MM.1S (cell line): ENCODE data around the gene NFATC1.

ENCODE experiments used
- DNase-seq: peaks from one replicate; pipeline ENCODE4 v3.0.0-alpha.2; 2015
- H2AFZ ChIP-seq: fragments of 300-600 bp; sonication (generic); 2 replicates; pipeline ENCODE4 v1.6.0; 2016; ENCODE audit warnings: antibody characterized with exemption, low read length
- H3F3A ChIP-seq: fragments of 300-600 bp; sonication (generic); 2 replicates; pipeline ENCODE4 v1.6.1; 2016; ENCODE audit warnings: mild to moderate bottlenecking, antibody characterized with exemption, low read length, moderate library complexity, mixed read lengths; ENCODE audit not compliant: insufficient read depth
- H3K27ac ChIP-seq: fragments of 300-600 bp; sonication (generic); 2 replicates; pipeline ENCODE4 v1.5.1; 2016; ENCODE audit warnings: mild to moderate bottlenecking, low read length
- H3K27me3 ChIP-seq: fragments of 300-600 bp; sonication (generic); replicated peaks from 2 replicates; pipeline ENCODE4 v1.6.0; 2016; ENCODE audit warnings: low read length; ENCODE audit not compliant: insufficient read depth
- H3K36me3 ChIP-seq: fragments of 300-600 bp; sonication (generic); replicated peaks from 2 replicates; pipeline ENCODE4 v1.6.1; 2016; ENCODE audit warnings: mild to moderate bottlenecking, low read length, mixed read lengths; ENCODE audit not compliant: insufficient read depth
- H3K4me1 ChIP-seq: fragments of 300-600 bp; sonication (generic); 2 replicates; pipeline ENCODE4 v1.6.1; 2016; ENCODE audit warnings: low read length, mixed read lengths
- H3K4me2 ChIP-seq: fragments of 300-600 bp; sonication (generic); 2 replicates; pipeline ENCODE4 v1.6.0; 2016; ENCODE audit warnings: low read depth, low read length
- H3K4me3 ChIP-seq: fragments of 300-600 bp; sonication (generic); 2 replicates; pipeline ENCODE4 v1.5.1; 2016; ENCODE audit warnings: low read length, mixed read lengths
- H3K79me2 ChIP-seq: fragments of 300-600 bp; sonication (generic); 2 replicates; pipeline ENCODE4 v1.6.1; 2016; ENCODE audit warnings: mixed run types, low read length, mixed read lengths
- H3K9ac ChIP-seq: fragments of 300-600 bp; sonication (generic); 2 replicates; pipeline ENCODE4 v1.6.1; 2016; ENCODE audit warnings: low read length, mixed read lengths
- H3K9me2 ChIP-seq: fragments of 300-600 bp; sonication (generic); replicated peaks from 2 replicates; pipeline ENCODE4 v1.6.1; 2016; ENCODE audit warnings: mild to moderate bottlenecking, low read length, mixed read lengths; ENCODE audit not compliant: insufficient read depth
- H3K9me3 ChIP-seq: fragments of 300-600 bp; sonication (generic); replicated peaks from 2 replicates; pipeline ENCODE4 v1.6.1; 2016; ENCODE audit warnings: mild to moderate bottlenecking, low read length, mixed read lengths; ENCODE audit not compliant: insufficient read depth
- H4K20me1 ChIP-seq: fragments of 300-600 bp; sonication (generic); 2 replicates; pipeline ENCODE4 v1.6.1; 2016; ENCODE audit warnings: mild to moderate bottlenecking, low read length, moderate library complexity, mixed read lengths; ENCODE audit not compliant: insufficient read depth
- CTCF ChIP-seq: fragments of 300-600 bp; sonication (generic); IDR thresholded peaks from 2 replicates; pipeline ENCODE4 v1.5.1; 2016; ENCODE audit warnings: antibody characterized with exemption, low read length, mixed read lengths
- EZH2 ChIP-seq: fragments of 300-600 bp; sonication (generic); optimal IDR thresholded peaks from 2 replicates; pipeline ENCODE3; 2017; ENCODE audit warnings: low read depth, mild to moderate bottlenecking, antibody characterized with exemption, low read length, mixed read lengths
- EZH2phosphoT487 ChIP-seq: fragments of 300-600 bp; sonication (generic); IDR thresholded peaks from 2 replicates; pipeline ENCODE4 v1.6.1; 2018; ENCODE audit warnings: antibody characterized with exemption, low read length

The NFATC1 gene

GRCh38 chr18:79572093-79572780, 176.5 kb downstream of the NFATC1 start:
- H3K27me3 ChIP-seq: no peaks in the 10 kb centered on the region
- no peaks in the 10 kb centered on the region for H3K9me2 ChIP-seq
- H3K9ac ChIP-seq: no peak overlapping the region
- H3K27ac ChIP-seq: no peak overlapping the region
- H3F3A ChIP-seq: no peaks in the 10 kb centered on the region
- H3K4me2 ChIP-seq: no peak overlapping the region
- DNase-seq: no peak
- no peaks in the 10 kb centered on the region for H3K36me3 ChIP-seq
- TF ChIP-seq EZH2phosphoT487 (no peak), EZH2 (no peak), CTCF (no peak)
- no peaks in the 10 kb centered on the region for H3K4me1 ChIP-seq
- H2AFZ ChIP-seq: no peak overlapping the region
- H3K4me3 ChIP-seq: no peak overlapping the region
- H4K20me1 ChIP-seq: no peaks in the 10 kb centered on the region
- H3K79me2 ChIP-seq: no peaks in the 10 kb centered on the region
- no peaks in the 10 kb centered on the region for H3K9me3 ChIP-seq

- Histone ChIP-seq H3K4me2 (no peak overlapping the region), H3K9me2 (no peaks in the 10 kb centered on the region)
- no peak for TF ChIP-seq CTCF
- TF ChIP-seq EZH2phosphoT487: no peak
- TF ChIP-seq EZH2: no peak
These were observed 177.2 kb downstream of the NFATC1 start for GRCh38 chr18:79572848-79573451.

GRCh38 chr18:79573921-79574491, 178.3 kb downstream of the NFATC1 start:
- Histone ChIP-seq H3K4me1 (no peaks in the 10 kb centered on the region), H3K4me3 (no peak overlapping the region), H3K79me2 (no peaks in the 10 kb centered on the region), H2AFZ (no peak overlapping the region), H3F3A (no peaks in the 10 kb centered on the region), H3K9me2 (no peaks in the 10 kb centered on the region), H3K27me3 (no peaks in the 10 kb centered on the region), H3K36me3 (no peaks in the 10 kb centered on the region), H4K20me1 (no peaks in the 10 kb centered on the region), H3K9me3 (no peaks in the 10 kb centered on the region), H3K27ac (no peak overlapping the region), H3K9ac (no peak overlapping the region), H3K4me2 (no peak overlapping the region)
- DNase-seq: no peak
- TF ChIP-seq EZH2phosphoT487: no peak
- TF ChIP-seq EZH2: no peak
- TF ChIP-seq CTCF: no peak

More at GRCh38 chr18:79572848-79573451, 177.2 kb downstream of the NFATC1 start:
- Histone ChIP-seq H3K36me3 (no peaks in the 10 kb centered on the region), H3K9me3 (no peaks in the 10 kb centered on the region), H3K4me1 (no peaks in the 10 kb centered on the region), H2AFZ (no peak overlapping the region), H3K27ac (no peak overlapping the region), H3K4me3 (no peak overlapping the region), H3K79me2 (no peaks in the 10 kb centered on the region), H4K20me1 (no peaks in the 10 kb centered on the region), H3F3A (no peaks in the 10 kb centered on the region), H3K9ac (no peak overlapping the region), H3K27me3 (no peaks in the 10 kb centered on the region)
- DNase-seq: no peak
